HG03196 (cell line): ENCODE data around the gene CD160.
"Not testable (repeated sequence)": the region's sequence is repeated elsewhere in the genome, so short reads cannot be mapped to it uniquely, and the experiment has no call there.

Source experiments
- ATAC-seq: cut with Tn5 transposase; IDR thresholded peaks from one replicate; pipeline ENCODE4 v1.9.1; 2021; ENCODE audit not compliant: unreplicated experiment

The CD160 gene

DNA sequence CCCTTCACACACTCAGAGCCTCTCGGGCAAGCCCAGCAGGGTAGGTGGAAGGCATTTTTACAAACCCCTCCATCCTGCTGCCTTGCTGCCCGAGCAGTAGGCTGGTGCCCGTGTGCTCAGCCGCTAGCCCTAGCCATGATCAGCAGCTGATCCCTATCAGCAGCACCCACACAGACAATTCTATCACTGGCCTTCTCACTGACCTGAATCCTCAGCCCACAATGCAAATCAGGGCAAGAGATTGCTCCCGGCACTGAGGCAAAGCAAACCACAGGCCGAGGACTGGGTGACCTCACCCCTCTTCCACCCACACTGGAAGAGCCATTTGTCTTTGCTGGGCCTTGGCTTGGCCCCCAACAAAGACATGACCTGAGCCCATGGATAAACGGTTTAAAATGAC, 11.2 kb upstream of the CD160 start:
- ATAC-seq = no peak

DNA sequence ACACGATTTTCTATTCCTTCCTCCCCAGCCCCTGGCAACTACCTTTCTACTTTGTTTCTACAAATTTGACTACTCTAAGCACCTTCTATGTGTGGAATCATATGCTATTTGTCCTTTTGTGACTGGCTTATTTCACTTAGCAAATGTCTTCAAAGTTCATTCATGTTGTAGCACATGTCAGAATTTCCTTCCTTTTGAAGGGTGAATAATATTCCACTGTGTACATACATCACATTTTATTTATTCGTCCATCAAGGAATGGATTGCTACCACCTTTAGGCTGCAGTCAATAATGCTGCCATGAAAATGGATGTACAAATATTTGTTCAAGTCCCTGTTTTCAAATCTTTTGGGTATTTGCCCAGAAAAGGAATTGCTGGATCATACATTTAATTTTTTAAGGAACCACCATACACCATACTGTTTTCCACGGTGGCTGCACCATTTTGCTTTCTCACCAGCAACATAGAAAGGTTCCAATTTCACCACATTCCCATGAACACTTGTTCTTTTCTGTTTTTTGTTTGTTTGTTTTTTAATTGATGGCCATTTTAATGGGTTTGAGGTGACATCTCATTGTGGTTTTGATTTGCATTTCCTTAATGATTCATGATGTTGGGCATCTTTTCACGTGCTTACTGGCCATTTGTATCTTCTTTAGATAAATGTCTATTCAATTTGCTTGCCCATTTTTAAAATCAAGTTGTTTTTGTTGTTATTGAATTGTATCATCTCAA, 8.8 kb upstream of the CD160 start:
- no peak for ATAC-seq

- ATAC-seq = no peak
Measured at GRCh38 chr1:145711213-145711651, 8.1 kb upstream of the CD160 start.

DNA sequence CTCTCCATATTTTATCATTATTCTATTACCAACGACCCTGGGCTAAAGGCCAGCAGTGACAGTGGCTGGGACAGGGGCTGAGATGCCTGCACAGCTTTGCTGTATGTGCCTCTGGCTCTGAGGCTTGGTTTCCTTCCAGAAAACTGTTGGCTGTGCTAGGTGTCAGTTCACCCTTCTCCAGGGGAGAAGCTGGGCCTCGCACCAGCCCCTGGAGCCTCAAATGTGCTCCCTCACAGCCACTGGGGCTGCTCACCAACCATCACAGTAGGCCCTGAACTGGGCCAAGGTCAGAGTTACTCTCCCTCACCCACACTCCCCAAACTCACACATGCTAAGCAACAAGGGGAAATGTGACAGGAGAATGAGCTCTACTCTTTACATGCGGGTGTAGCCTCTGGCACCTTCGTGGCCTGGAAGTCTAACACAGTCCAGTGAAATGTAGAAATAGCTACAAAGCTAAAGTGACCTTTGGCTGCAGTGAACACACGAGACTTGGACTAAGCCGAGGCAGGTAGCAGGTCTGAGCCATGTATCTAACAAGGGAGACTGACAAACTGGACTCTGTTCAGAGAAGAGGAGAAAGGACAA, 4.7 kb upstream of the CD160 start:
- ATAC-seq = no peak

- no peak for ATAC-seq
Measured at GRCh38 chr1:145716641-145717345, 2.5 kb upstream of the CD160 start.

GRCh38 chr1:145717833-145718232, 1.5 kb upstream of the CD160 start:
- no peak for ATAC-seq

GRCh38 chr1:145718465-145718864, 834 bp upstream of the CD160 start:
- ATAC-seq = not testable (repeated sequence)

- ATAC-seq = no peak
Measured at GRCh38 chr1:145720556-145720877, 1.2 kb downstream of the CD160 start.

DNA sequence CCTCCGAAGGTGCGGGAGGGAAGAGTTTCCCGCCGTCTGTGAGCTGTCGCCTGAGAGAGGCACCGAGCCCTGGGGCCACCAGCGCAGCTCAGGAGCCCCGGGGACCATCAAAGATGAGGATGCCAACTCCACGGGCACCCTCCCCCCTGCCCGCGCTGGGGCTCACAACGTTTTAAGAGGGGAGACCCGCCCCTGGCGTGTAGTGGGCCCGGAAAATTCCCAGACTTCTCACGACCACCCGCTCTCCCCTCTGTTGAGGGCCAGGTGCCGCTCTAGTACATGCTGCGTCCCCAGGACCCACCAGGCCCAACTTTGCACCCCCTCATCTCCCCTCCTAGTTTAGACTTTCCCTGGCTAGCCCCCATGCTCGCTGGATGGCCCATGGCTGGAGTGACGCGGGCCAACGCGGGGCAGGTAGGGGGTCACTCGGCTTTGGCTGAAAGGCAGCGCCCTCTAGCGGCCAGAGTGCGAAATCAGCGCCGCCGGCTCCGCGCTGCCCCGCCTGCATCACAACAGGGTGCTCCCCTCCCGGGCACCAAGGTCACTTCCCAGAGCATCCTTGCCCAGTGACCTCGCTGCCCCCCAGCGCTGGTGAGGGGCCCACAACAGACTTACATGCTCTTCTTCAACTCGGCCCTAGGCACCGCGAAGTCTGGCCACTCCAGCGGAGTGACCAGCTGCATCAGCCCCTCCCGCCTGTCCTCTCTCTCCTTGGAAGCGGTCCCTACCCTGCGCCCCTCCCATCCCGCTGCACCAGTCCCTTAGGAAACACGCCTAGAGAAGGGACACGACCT, 1.8 kb downstream of the CD160 start:
- peak; percentile 55 for ATAC-seq

DNA sequence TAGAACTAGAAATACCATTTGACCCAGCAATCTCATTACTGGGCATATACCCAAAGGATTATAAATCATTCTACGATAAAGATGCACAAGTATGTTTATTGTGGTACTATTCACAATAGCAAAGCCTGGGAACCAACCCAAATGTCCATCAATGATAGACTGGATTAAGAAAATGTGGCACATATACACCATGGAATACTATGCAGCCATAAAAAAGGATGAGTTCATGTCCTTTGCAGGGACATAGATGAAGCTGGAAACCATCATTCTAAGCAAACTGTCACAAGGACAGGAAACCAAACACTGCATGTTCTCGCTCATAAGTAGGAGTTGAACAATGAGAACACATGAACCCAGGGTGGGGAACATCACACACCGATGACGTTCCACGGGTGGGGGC, 6.9 kb downstream of the CD160 start:
- ATAC-seq = not testable (repeated sequence)

DNA sequence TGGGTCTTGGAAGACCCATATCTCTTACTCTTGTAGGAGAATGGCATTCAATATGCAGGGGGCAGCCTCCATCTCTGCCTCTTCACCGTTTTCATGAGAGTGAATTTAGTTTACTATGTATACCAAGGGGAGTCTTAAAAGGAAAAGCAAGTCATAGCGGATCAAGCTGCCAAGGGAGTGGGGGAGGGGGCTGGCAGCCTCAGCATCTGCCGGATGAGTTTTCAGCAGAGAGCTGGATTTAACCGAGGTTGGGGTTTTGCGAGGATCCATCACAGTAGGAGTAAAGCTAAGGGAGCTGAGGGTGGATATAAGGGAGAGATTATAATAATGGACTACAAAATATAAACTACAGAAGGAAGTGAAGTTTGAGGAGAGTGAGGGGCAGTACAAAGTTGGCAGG, 9.9 kb downstream of the CD160 start:
- no peak for ATAC-seq

DNA sequence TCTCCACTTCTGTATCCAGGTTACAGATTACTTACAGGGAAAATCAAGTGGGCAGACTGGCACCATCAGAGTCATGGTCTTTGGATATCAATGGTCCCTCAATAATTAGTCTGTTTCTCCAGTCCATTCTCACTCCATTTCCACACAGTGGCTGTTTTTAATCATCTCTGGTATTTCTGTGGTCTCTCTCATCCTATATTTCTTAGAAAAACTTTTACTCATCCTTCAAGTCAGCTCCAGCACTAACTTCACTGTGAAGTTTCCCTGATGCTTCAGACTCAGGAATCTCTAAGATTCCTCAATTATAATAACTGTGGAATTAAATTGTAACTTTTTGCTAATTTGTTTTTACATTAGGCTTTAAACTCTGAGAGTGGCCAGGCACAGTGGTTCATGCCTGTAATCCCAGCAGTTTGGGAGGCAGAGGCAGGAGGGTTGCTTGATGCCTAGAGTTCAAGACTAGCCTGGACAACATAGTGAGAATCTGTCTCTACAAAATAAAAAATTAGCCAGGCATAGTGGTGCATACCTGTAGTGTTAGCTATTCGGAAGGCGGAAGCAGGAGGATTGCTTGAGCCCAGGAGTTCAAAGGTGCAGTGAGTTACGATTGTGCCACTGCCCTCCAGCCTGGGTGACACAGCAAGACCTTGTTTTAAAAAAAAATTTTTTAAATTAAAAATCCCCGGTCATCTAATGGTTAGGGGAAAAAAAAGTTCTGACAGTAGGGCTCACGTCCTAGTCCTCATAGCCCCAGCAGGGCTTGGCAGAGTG, 10.6 kb downstream of the CD160 start:
- no peak for ATAC-seq

DNA sequence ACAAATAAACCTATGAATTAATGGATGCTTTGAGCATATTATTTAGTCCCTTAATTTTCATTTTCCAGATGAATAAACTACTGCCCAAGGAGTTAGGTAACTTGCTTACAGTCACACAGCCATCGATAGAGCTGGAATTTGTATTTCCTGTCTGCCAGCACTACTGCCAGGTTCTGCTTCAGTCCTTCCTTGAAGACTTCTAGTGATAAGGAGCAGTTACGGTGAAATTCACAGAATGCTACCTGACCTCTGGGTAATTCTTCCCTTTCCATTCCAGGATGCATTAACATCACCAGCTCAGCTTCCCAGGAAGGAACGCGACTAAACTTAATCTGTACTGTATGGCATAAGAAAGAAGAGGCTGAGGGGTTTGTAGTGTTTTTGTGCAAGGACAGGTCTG, 11.2 kb downstream of the CD160 start:
- ATAC-seq = no peak

- no peak for ATAC-seq
Measured at GRCh38 chr1:145730900-145731299, 11.6 kb downstream of the CD160 start.

DNA sequence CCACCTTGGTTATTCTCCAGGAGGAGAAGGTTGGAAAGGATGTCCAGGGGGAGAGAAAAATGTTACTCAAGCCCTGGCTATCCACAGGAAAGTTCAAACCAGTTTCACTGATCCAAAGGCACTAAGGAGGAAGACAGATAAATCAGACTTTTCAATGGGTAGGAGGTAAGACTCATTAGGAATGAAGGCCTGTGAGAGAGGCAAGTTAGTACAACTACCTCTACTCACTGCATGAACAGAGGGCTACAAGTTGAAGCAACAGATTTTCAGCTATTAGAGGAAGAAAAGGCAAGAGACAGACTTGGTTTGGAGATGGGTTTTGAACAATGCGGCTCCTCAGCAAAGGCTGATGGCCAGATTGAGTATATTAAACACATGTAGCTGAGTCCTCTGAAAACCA, 16.9 kb downstream of the CD160 start:
- no peak for ATAC-seq

DNA sequence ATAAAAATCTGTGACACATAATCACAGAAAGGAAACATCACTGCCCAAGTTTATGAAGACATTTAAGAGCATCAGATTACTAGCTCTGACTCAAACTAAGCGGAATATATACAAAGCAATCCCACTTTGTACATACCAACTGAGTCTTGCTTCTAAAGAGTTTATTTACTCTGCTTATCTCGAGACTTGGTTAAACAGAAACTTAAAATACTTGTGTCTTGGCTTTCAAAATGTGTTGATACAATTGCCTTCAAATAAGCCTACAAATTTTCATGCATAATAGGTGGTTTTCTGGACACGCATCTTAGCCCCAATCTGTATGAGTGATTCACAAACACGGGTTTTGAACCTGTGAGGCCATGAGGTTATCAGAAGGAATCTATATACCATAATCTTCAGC, 21.0 kb downstream of the CD160 start:
- ATAC-seq = no peak

DNA sequence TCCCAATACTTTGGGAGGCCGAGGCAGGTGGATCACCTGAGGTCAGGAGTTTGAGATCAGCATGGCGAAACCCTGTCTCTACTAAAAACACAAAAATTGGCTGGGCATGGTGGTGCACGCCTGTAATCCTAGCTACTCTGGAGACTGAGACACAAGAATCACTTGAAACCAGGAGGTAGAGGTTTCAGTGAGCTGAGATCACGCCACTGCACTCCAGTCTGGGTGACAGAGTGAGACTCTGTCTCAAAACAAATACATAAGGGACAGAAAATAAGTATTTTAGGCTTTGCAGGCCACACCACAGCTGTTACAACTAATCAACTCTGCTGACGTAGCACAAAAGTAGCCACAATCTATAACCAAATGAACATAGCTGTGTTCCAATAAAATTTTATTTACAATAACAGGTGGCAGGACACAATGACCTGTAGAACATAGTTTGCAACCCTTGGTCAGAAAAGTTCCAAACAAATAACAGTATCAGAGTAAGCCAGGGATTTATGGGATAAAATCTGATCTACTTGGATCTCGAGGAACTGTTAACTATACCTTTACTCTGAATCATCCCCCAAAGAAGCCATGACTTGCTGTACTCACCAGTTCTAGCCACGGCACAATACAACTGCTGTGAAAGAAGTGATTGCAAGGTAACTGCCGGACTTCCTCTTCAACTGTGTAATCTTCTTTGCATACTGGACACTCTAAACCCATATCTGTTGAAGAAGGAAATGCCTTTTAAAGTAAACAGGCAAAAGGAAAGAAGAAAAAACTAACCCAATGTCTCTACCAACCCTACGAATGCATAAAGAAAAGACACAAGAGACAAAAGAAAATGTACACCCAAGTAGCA, 28.3 kb downstream of the CD160 start:
- ATAC-seq = no peak

GRCh38 chr1:145750426-145750825, 31.1 kb downstream of the CD160 start:
- ATAC-seq = no peak

GRCh38 chr1:145751491-145752037, 32.3 kb downstream of the CD160 start:
- ATAC-seq = no peak

GRCh38 chr1:145757420-145757819, 38.1 kb downstream of the CD160 start:
- ATAC-seq = no peak
